SU-DHL-6 (cell line): ENCODE measurements around the gene ITPR2.

Source experiments
- H2AFZ ChIP-seq: fragments of 200-600 bp; sonication (generic); 2 replicates; pipeline ENCODE4 v1.6.1; 2014; ENCODE audit warnings: low read depth, mild to moderate bottlenecking, moderate library complexity, mixed read lengths, antibody characterized with exemption, low read length; ENCODE audit not compliant: severe bottlenecking
- H3F3A ChIP-seq: fragments of 200-600 bp; shearing (Covaris generic); 2 replicates; pipeline ENCODE4 v1.6.0; 2016; ENCODE audit warnings: antibody characterized with exemption, mild to moderate bottlenecking; ENCODE audit not compliant: insufficient read depth
- H3K27ac ChIP-seq: fragments of 200-600 bp; sonication (generic); 2 replicates; pipeline ENCODE4 v1.5.1; 2016; ENCODE audit warnings: low read depth, mild to moderate bottlenecking, low read length, moderate library complexity, mixed read lengths
- H3K27me3 ChIP-seq: fragments of 200-600 bp; sonication (generic), shearing (Covaris generic); 2 replicates; pipeline ENCODE4 v1.6.0; 2014; ENCODE audit warnings: mild to moderate bottlenecking, low read length
- H3K36me3 ChIP-seq: fragments of 200-600 bp; sonication (generic); 2 replicates; pipeline ENCODE4 v1.6.1; 2014; ENCODE audit warnings: mild to moderate bottlenecking, low read length, mixed read lengths
- H3K4me2 ChIP-seq: fragments of 300-600, 200-600 bp; shearing (Covaris generic), sonication (generic); 2 replicates; pipeline ENCODE4 v1.6.0; 2014; ENCODE audit warnings: low read length, low read depth, mild to moderate bottlenecking; ENCODE audit not compliant: poor library complexity, severe bottlenecking
- H3K4me3 ChIP-seq: fragments of 200-600 bp; sonication (generic); 2 replicates; pipeline ENCODE4 v1.5.1; 2014; ENCODE audit warnings: antibody characterized with exemption, low read length, mild to moderate bottlenecking, mixed read lengths; ENCODE audit not compliant: insufficient read depth, poor library complexity, severe bottlenecking
- H3K79me2 ChIP-seq: fragments of 200-600 bp; sonication (generic); 2 replicates; pipeline ENCODE4 v1.6.1; 2014; ENCODE audit warnings: mild to moderate bottlenecking, low read length, moderate library complexity; ENCODE audit not compliant: insufficient read depth
- H3K9ac ChIP-seq: fragments of 200-600 bp; sonication (generic); 2 replicates; pipeline ENCODE4 v1.7.0; 2014; ENCODE audit warnings: mild to moderate bottlenecking, low read length
- H3K9me2 ChIP-seq: fragments of 200-600 bp; sonication (generic); replicated peaks from 2 replicates; pipeline ENCODE4 v1.6.1; 2014; ENCODE audit warnings: low read length; ENCODE audit not compliant: insufficient read depth
- H3K9me3 ChIP-seq: fragments of 200-600 bp; sonication (generic); 2 replicates; pipeline ENCODE4 v1.6.1; 2014; ENCODE audit warnings: low read length, mixed read lengths; ENCODE audit not compliant: insufficient read depth
- H4K20me1 ChIP-seq: fragments of 200-600 bp; sonication (generic); 2 replicates; pipeline ENCODE4 v1.6.1; 2014; ENCODE audit warnings: low read depth, mild to moderate bottlenecking, antibody characterized with exemption, low read length, moderate library complexity, mixed read lengths
- CTCF ChIP-seq: fragments of 200-600 bp; sonication (generic); IDR thresholded peaks from one replicate; pipeline ENCODE4 v1.5.1; 2017; ENCODE audit warnings: antibody characterized with exemption, mild to moderate bottlenecking, low read length, moderate library complexity; ENCODE audit not compliant: insufficient read depth, poor library complexity, severe bottlenecking
- EZH2phosphoT487 ChIP-seq: fragments of 200-600 bp; sonication (generic), shearing (Covaris generic); conservative IDR thresholded peaks from 2 replicates; pipeline ENCODE4 v1.6.1; 2018; ENCODE audit warnings: mild to moderate bottlenecking, antibody characterized with exemption, low read length, moderate library complexity, mixed read lengths

Gene ITPR2

GRCh38 chr12:26698186-26698585 is 134.8 kb downstream of the ITPR2 start:
- H3K9ac ChIP-seq: no peak overlapping the region
- H3K36me3 ChIP-seq: no peaks in the 10 kb centered on the region
- no peaks in the 10 kb centered on the region for H3K9me2 ChIP-seq
- no peak overlapping the region for H2AFZ ChIP-seq
- H3K79me2 ChIP-seq: no peaks in the 10 kb centered on the region
- no peaks in the 10 kb centered on the region for H4K20me1 ChIP-seq
- TF ChIP-seq EZH2phosphoT487 (no peak), CTCF (no peak)
- no peaks in the 10 kb centered on the region for H3K9me3 ChIP-seq
- H3K27ac ChIP-seq: no peak overlapping the region
- no peaks in the 10 kb centered on the region for H3K27me3 ChIP-seq
- no peak overlapping the region for H3K4me2 ChIP-seq
- no peak overlapping the region for H3K4me3 ChIP-seq
- no peaks in the 10 kb centered on the region for H3F3A ChIP-seq

- no peaks in the 10 kb centered on the region for H3K27me3 ChIP-seq
- no peak overlapping the region for H3K27ac ChIP-seq
- no peak overlapping the region for H3K4me2 ChIP-seq
- no peaks in the 10 kb centered on the region for H3K9me3 ChIP-seq
- H3K79me2 ChIP-seq: no peaks in the 10 kb centered on the region
- H3K9ac ChIP-seq: no peak overlapping the region
- H2AFZ ChIP-seq: no peak overlapping the region
- H3K9me2 ChIP-seq: no peaks in the 10 kb centered on the region
- no peaks in the 10 kb centered on the region for H3F3A ChIP-seq
- TF ChIP-seq EZH2phosphoT487: no peak
- TF ChIP-seq CTCF: no peak
- H3K36me3 ChIP-seq: no peaks in the 10 kb centered on the region
- H3K4me3 ChIP-seq: no peak overlapping the region
- H4K20me1 ChIP-seq: no peaks in the 10 kb centered on the region
Observed at GRCh38 chr12:26697217-26697616, 135.8 kb downstream of the ITPR2 start.

GRCh38 chr12:26696613-26697092 is 136.3 kb downstream of the ITPR2 start:
- TF ChIP-seq CTCF (no peak), EZH2phosphoT487 (no peak)
- no peaks in the 10 kb centered on the region for H3K9me3 ChIP-seq
- no peaks in the 10 kb centered on the region for H3K79me2 ChIP-seq
- no peak overlapping the region for H3K27ac ChIP-seq
- no peaks in the 10 kb centered on the region for H3K9me2 ChIP-seq
- no peak overlapping the region for H3K9ac ChIP-seq
- no peaks in the 10 kb centered on the region for H3F3A ChIP-seq
- no peak overlapping the region for H2AFZ ChIP-seq
- no peaks in the 10 kb centered on the region for H3K27me3 ChIP-seq
- no peak overlapping the region for H3K4me3 ChIP-seq
- H3K4me2 ChIP-seq: no peak overlapping the region
- H4K20me1 ChIP-seq: no peaks in the 10 kb centered on the region
- H3K36me3 ChIP-seq: no peaks in the 10 kb centered on the region
